GM21825 (cell line): ENCODE measurements around the gene PDE4D.

ENCODE experiments used
- ATAC-seq: cut with Tn5 transposase; IDR thresholded peaks from one replicate; pipeline ENCODE4 v1.9.1; 2021; ENCODE audit warnings: mild to moderate bottlenecking, moderate library complexity; ENCODE audit not compliant: unreplicated experiment

The PDE4D gene

GRCh38 chr5:59746241-59746765 is 147.2 kb downstream of the PDE4D start:
- no peak for ATAC-seq

GRCh38 chr5:59745415-59745863 is 148.1 kb downstream of the PDE4D start:
- no peak for ATAC-seq

- no peak for ATAC-seq
These were observed 149.0 kb downstream of the PDE4D start for GRCh38 chr5:59744531-59744992.

GRCh38 chr5:59741599-59741998 is 151.9 kb downstream of the PDE4D start:
- ATAC-seq: no peak

- no peak for ATAC-seq
These were observed 155.5 kb downstream of the PDE4D start for GRCh38 chr5:59738024-59738423.

GRCh38 chr5:59732806-59733205 is 160.7 kb downstream of the PDE4D start:
- no peak for ATAC-seq

GRCh38 chr5:59732301-59732700 is 161.2 kb downstream of the PDE4D start:
- ATAC-seq: no peak

GRCh38 chr5:59731809-59732208 is 161.7 kb downstream of the PDE4D start:
- no peak for ATAC-seq

- ATAC-seq: no peak
These were observed 163.7 kb downstream of the PDE4D start for GRCh38 chr5:59729820-59730219.

- ATAC-seq: no peak
These were observed 164.2 kb downstream of the PDE4D start for GRCh38 chr5:59729357-59729756.

- no peak for ATAC-seq
These were observed 165.2 kb downstream of the PDE4D start for GRCh38 chr5:59728356-59728755.

GRCh38 chr5:59727186-59727585 is 166.3 kb downstream of the PDE4D start:
- ATAC-seq: no peak

- no peak for ATAC-seq
These were observed 168.1 kb downstream of the PDE4D start for GRCh38 chr5:59725392-59725767.

GRCh38 chr5:59724482-59725391 is 168.8 kb downstream of the PDE4D start:
- peak; percentile 61 for ATAC-seq

- no peak for ATAC-seq
These were observed 170.7 kb downstream of the PDE4D start for GRCh38 chr5:59722874-59723273.

GRCh38 chr5:59721741-59722140 is 171.8 kb downstream of the PDE4D start:
- ATAC-seq: no peak

- ATAC-seq: no peak
These were observed 173.5 kb downstream of the PDE4D start for GRCh38 chr5:59720063-59720462.

GRCh38 chr5:59716966-59717500 is 176.5 kb downstream of the PDE4D start:
- ATAC-seq: no peak

- no peak for ATAC-seq
These were observed 177.5 kb downstream of the PDE4D start for GRCh38 chr5:59716029-59716428.

GRCh38 chr5:59715228-59715627 is 178.3 kb downstream of the PDE4D start:
- no peak for ATAC-seq

- no peak for ATAC-seq
These were observed 180.1 kb downstream of the PDE4D start for GRCh38 chr5:59713498-59713844.

GRCh38 chr5:59712836-59713497 is 180.6 kb downstream of the PDE4D start:
- no peak for ATAC-seq
